B cell (primary cell): Measurements from ENCODE around the gene GLRA1.
A peak's percentile ranks its signal among the peaks of the same experiment; 100 is the strongest.

ENCODE experiments used
- EZH2 ChIP-seq: IDR thresholded peaks from 2 replicates; pipeline ENCODE4 v1.6.1; 2012; ENCODE audit warnings: borderline replicate concordance, low read depth, mild to moderate bottlenecking, moderate library complexity, low read length; ENCODE audit not compliant: insufficient read depth, poor library complexity, severe bottlenecking
- TF ChIP-seq, protein P1 (sequence below): fragments of 200-600 bp; IDR thresholded peaks from one replicate; pipeline ENCODE4 v1.8.0; 2022; ENCODE audit warnings: antibody characterized with exemption, mild to moderate bottlenecking

DNA sequence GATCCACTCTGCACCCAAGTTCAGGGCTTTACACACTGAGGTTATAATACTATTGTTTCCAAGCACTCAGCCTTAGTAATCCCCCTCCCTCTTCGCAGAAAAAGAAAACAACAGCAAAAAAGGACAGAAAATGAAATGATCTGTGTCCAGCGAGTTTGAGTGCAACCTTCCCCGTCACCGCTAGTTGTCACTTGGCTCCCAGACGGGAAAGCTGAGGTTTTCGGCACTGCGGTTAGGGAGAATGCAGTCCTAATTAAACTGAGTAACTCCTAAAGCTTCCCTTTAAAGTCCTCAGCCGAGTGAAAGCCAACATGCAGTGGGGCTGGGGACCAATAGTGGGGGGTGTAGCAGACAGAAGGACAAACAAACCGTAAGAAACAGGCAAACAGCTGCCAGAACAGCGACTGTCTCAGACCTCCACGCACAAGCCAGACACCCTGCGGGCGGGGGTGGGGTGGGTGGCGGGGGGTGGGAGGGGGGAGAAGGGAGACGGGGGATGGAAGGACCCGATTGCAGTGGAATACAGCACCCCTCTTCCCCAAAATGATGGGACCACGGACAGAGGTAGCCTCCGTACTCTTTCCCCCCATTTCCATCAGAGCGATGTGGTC is 680 bp downstream of the GLRA1 start:
- TF ChIP-seq, protein P1, sequence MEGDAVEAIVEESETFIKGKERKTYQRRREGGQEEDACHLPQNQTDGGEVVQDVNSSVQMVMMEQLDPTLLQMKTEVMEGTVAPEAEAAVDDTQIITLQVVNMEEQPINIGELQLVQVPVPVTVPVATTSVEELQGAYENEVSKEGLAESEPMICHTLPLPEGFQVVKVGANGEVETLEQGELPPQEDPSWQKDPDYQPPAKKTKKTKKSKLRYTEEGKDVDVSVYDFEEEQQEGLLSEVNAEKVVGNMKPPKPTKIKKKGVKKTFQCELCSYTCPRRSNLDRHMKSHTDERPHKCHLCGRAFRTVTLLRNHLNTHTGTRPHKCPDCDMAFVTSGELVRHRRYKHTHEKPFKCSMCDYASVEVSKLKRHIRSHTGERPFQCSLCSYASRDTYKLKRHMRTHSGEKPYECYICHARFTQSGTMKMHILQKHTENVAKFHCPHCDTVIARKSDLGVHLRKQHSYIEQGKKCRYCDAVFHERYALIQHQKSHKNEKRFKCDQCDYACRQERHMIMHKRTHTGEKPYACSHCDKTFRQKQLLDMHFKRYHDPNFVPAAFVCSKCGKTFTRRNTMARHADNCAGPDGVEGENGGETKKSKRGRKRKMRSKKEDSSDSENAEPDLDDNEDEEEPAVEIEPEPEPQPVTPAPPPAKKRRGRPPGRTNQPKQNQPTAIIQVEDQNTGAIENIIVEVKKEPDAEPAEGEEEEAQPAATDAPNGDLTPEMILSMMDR, result peak; percentile 9
- no peak for TF ChIP-seq EZH2
